Peyer's patch (tissue), 4 donors: ENCODE data around the gene C6orf163.
"Not testable (repeated sequence)": the region's sequence is repeated elsewhere in the genome, so short reads cannot be mapped to it uniquely, and the experiment has no call there.

ENCODE experiments used
- CTCF ChIP-seq, 6 experiments: fragments of 450-650 bp in 4 of 6; fragments of 200-600 bp in 2 of 6; sonication (generic) in 1 of 6; IDR thresholded peaks; one replicate each; pipeline ENCODE4 v1.5.1; 2017 to 2019; ENCODE audit warnings: antibody characterized with exemption in 6 of 6, mild to moderate bottlenecking in 3 of 6, moderate library complexity in 1 of 6
- POLR2A ChIP-seq, 2 donors: fragments of 450-650 bp; IDR thresholded peaks; one replicate each; pipeline ENCODE4 v1.5.1; 2017; ENCODE audit warnings: antibody characterized with exemption in 2 of 2, mild to moderate bottlenecking in 2 of 2, moderate library complexity in 2 of 2

- not testable (repeated sequence) for TF ChIP-seq CTCF, POLR2A (IDR thresholded peaks at IDR 0.05)
Observed at GRCh38 chr6:87301277-87301676, 43.3 kb upstream of the C6orf163 start.
